Stimulated activated CD8-positive, alpha-beta memory T cell treated with anti-CD3 and anti-CD28 coated beads, Interleukin-7, amount 100 ng/mL, for 24 hours (primary cell): ENCODE results near the gene NOP9.

Experiments used
- DNase-seq: peaks from one replicate; pipeline ENCODE4 v3.0.0-alpha.2; 2020; ENCODE audit warnings: low read depth

NOP9 gene

DNA sequence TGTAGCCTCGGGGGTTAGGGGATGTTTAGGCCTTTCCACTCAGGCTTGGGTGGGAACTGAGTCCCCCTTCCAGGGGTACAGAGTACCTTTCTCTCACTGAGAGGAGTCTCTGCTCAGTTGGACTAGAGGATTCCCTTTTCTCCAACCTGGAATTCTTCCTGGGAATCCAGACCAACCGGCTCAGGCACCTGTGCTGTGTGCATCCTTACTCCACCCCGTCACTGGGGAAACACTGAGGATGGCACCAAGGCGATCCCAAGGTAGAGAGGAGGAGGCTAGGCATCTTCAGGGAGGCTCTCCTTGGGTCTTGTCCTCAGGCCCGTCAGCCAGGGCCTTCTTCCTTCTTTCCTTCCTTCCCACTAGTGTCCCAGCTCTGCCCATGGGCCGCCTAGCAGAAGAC, 35.8 kb upstream of the NOP9 start:
- DNase-seq, result no peak

- no peak for DNase-seq
Observed at GRCh38 chr14:24264298-24264697, 35.4 kb upstream of the NOP9 start.

- no peak for DNase-seq
Observed at GRCh38 chr14:24266344-24267244, 33.1 kb upstream of the NOP9 start.

- DNase-seq, result no peak
Observed at GRCh38 chr14:24267516-24267915, 32.1 kb upstream of the NOP9 start.

- no peak for DNase-seq
Observed at GRCh38 chr14:24268225-24268624, 31.4 kb upstream of the NOP9 start.

- no peak for DNase-seq
Observed at GRCh38 chr14:24269368-24269767, 30.3 kb upstream of the NOP9 start.

DNA sequence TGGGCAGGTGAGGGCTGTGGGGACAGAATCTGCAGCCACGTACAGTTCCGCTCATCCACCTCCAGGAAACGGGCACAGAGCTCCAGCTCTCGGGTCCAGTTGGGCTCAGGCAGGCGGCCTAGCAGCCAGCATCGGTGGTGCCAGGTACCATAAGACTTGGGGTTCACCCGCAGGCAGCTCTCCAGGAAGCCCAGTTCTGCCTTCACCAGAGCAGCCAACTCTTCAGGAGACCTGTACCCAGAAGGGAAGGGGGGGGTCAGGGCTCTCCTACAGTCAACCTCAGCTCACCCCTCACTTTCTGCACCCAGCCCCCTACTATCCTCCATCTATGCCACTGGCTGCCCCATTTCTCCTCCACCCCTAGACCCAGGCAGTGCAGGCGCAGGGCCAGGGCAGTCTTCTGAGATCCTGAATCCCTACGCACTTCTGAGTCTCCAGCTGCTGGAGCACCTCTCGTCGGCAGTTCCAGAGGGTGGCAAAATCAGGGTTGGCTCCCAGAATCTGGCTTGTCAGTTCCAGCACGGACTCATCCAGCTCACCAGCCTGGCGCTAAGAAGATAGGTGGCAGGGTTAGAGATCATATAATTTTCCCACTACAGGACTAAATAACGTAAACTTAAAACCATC, 29.6 kb upstream of the NOP9 start:
- no peak for DNase-seq

- no peak for DNase-seq
Observed at GRCh38 chr14:24270537-24271133, 29.0 kb upstream of the NOP9 start.

DNA sequence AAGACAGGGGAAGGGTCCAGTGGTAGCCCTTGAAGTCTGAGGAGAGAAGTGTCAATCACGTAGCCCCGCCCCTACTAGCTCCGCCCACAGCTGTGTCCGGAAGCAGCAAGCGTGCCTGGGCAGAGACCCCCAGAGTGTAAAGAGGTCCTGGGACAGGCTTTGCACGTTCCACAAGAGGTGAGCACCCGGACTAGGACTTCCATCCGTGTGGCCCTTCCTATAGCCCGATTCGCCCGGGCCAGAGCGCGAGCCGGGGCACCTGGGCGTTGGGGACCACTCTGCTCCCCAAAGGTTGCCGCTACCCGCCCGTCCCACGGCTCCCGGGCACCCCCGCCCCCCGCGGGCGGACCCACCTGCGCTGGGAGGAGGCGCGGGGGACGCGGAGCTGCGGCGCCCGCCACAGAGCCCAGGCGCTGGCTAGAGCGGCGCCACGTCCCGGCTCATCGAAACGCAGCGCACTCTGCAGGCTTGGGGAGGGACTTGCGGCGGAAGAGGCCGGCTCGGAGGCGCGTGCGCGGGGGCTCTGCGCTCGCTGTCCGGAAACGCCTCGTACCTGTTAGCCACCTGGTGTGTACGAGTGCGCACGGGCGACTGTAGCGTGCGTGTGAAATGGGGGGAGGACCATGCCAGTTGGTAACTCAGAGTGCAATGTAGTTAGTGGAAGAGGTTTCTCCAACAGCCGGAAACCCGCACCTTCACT, 28.4 kb upstream of the NOP9 start, which contains the start of gene RABGGTA:
Gene RABGGTA, minus strand, starts transcription at position 464 of the 700 bp plus-strand sequence. CDS start 482 bp downstream, outside the sequence.
- DNase-seq, result peak; percentile 70

GRCh38 chr14:24271834-24272263, 27.8 kb upstream of the NOP9 start:
- no peak for DNase-seq

GRCh38 chr14:24272467-24272866, 27.2 kb upstream of the NOP9 start:
- DNase-seq, result no peak

- DNase-seq, result no peak
Observed at GRCh38 chr14:24273422-24273998, 26.1 kb upstream of the NOP9 start.

- DNase-seq, result no peak
Observed at GRCh38 chr14:24274101-24274543, 25.5 kb upstream of the NOP9 start.

DNA sequence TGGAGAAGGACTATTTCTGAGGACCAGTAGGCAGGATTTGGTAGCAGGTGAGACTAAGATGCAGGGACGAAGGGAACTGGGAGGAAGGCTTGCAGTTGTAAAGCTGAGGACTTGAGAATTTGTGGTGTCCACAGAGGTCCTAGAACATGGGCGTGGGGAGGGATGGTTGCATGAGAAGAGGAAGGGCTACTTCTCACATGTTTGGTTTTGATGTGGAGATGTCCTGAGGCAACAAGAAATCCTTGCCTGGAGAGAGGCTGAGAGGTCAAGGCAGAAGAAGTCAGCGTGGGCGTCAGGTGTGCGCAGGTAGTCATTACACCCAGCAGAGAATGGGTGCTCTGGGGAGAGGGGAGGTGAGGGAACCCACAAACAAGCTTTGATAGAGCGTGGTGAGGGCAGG, 22.6 kb upstream of the NOP9 start:
- no peak for DNase-seq

GRCh38 chr14:24277606-24278321, 21.9 kb upstream of the NOP9 start:
- DNase-seq, result no peak

GRCh38 chr14:24278424-24278823, 21.2 kb upstream of the NOP9 start:
- DNase-seq, result no peak

- DNase-seq, result no peak
Observed at GRCh38 chr14:24279301-24280186, 20.1 kb upstream of the NOP9 start.

GRCh38 chr14:24280797-24281460, 18.7 kb upstream of the NOP9 start:
- no peak for DNase-seq

DNA sequence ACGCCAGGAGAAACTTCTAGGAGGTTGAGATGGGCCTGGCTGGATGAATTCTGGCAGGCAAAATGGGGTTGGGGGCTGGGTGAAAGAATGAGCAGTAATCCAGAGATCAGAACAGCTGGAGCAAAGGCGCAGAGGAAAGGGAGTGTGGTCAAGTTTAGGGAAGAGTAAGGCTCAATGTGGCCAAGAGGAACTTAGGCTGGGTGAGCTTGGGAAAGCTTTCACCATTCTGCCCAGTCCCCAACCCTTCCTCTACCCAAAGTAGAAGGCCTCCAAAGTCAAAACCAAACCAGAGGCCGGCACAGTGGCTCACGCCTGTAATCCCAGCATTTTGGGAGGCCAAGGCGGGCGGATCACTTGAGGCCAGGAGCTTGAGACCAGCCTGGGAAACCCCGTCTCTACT, 18.0 kb upstream of the NOP9 start:
- DNase-seq, result no peak

- DNase-seq, result no peak
Observed at GRCh38 chr14:24282736-24283135, 16.9 kb upstream of the NOP9 start.
